Gastrocnemius medialis (tissue), 4 donors: ENCODE results near the gene CACNA1A. TPM values are rescaled to one million over a fixed set of nuclear protein-coding genes. Genes with fewer than 3 reads are reported as not detected.

ENCODE experiments used
- ATAC-seq, 2 donors: fragments of 150-250 bp; one replicate each; pipeline ENCODE4 v1.9.1; 2016
- DNase-seq, 2 donors: peaks; one replicate each; pipeline ENCODE4 v3.0.0-alpha.2; 2019
- H3K27ac ChIP-seq, 4 donors: fragments of 200-600 bp; sonication (generic); 1 replicate in 1 of 4; 2 replicates in 3 of 4; pipeline ENCODE4 v1.5.1; 2016 to 2018; ENCODE audit warnings: mild to moderate bottlenecking in 2 of 4, moderate library complexity in 1 of 4
- H3K27me3 ChIP-seq, 3 donors: fragments of 200-600 bp; sonication (generic) in 2 of 3; 1 replicate in 1 of 3; 2 replicates in 2 of 3; pipeline versions ENCODE4 v1.5.1 to v1.6.0; 2016 to 2019; ENCODE audit warnings: mild to moderate bottlenecking in 1 of 3, moderate library complexity in 1 of 3
- H3K36me3 ChIP-seq, 2 donors: fragments of 200-600 bp; sonication (generic) in 1 of 2; one replicate each; pipeline ENCODE4 v1.5.1; 2017 to 2018
- H3K4me1 ChIP-seq, 2 donors: fragments of 200-600 bp; sonication (generic) in 1 of 2; one replicate each; pipeline ENCODE4 v1.5.1; 2016 to 2017; ENCODE audit warnings: mild to moderate bottlenecking in 2 of 2
- H3K4me3 ChIP-seq, 4 donors: fragments of 200-600 bp; sonication (generic) in 3 of 4; 1 replicate in 1 of 4; 2 replicates in 3 of 4; pipeline ENCODE4 v1.5.1; 2016 to 2019; ENCODE audit warnings: mild to moderate bottlenecking in 2 of 4
- H3K9me3 ChIP-seq, 3 donors: fragments of 200-600 bp; sonication (generic) in 2 of 3; 1 replicate in 1 of 3; 2 replicates in 2 of 3; pipeline ENCODE4 v1.5.1; 2016 to 2019
- POLR2A ChIP-seq, 2 donors: fragments of 450-650 bp; IDR thresholded peaks; one replicate each; pipeline ENCODE4 v1.6.1; 2017; ENCODE audit warnings: antibody characterized with exemption in 2 of 2, mild to moderate bottlenecking in 2 of 2, moderate library complexity in 2 of 2
- in situ Hi-C, 4 donors: fragments of 200-750 bp; cut with MboI; loops; one replicate each; pipeline versions ENCODE4 v1.15.0 to v1.8.0; 2017; ENCODE audit warnings: low sequenced_read_pairs in 4 of 4
- intact Hi-C: fragments of 100-400 bp; cut with DNase I; formaldehyde crosslinking; loops from one replicate; pipeline ENCODE4 v1.15.1; 2023; ENCODE audit warnings: low total_unique reads
- total RNA-seq, 4 donors: library from RNA; depleted of rRNA; stranded (reverse); fragments of >200 nt; gene quantifications; one replicate each; pipeline versions ENCODE4 v1.1.0 to v1.2.3, GENCODE V29; 2016
- TF ChIP-seq, protein P1 (sequence below), 5 experiments: fragments of 450-650 bp in 3 of 5; fragments of 200-600 bp in 2 of 5; sonication (generic) in 2 of 5; IDR thresholded peaks in 4 of 5; conservative IDR thresholded peaks in 1 of 5; 1 replicate in 4 of 5; 2 replicates in 1 of 5; pipeline ENCODE4 v1.5.1; 2016 to 2019; ENCODE audit warnings: antibody characterized with exemption in 5 of 5, mild to moderate bottlenecking in 3 of 5, moderate library complexity in 3 of 5

Gene CACNA1A
- total RNA-seq, 4 donors from 2014 or later = 0.15 to 0.51 (median 0.33) TPM; not detected in 1

DNA sequence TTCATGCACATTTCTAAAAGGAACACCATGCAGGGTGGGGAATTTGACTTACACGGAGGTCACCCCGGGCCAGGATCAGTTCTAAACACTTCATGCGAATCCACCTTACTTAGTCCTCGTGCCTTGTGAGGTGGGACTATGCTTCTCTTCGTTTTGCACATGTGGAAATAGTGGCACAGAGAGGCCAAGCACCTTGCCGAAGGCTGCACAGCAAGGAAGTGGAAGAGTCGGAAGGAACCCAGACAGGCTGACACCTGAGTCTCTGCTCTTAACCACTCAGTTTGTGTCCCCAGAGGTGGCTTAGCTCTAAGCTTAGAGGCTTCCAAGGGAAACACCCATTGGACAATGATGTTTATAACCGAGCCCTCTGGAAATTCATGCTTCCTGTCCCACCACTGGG lies 150.1 kb downstream of the CACNA1A start:
- no peaks in the 10 kb centered on the region for H3K27me3 ChIP-seq
- DNase-seq = no peak
- no peak for TF ChIP-seq POLR2A (IDR thresholded peaks at IDR 0.05)
- TF ChIP-seq, protein P1, sequence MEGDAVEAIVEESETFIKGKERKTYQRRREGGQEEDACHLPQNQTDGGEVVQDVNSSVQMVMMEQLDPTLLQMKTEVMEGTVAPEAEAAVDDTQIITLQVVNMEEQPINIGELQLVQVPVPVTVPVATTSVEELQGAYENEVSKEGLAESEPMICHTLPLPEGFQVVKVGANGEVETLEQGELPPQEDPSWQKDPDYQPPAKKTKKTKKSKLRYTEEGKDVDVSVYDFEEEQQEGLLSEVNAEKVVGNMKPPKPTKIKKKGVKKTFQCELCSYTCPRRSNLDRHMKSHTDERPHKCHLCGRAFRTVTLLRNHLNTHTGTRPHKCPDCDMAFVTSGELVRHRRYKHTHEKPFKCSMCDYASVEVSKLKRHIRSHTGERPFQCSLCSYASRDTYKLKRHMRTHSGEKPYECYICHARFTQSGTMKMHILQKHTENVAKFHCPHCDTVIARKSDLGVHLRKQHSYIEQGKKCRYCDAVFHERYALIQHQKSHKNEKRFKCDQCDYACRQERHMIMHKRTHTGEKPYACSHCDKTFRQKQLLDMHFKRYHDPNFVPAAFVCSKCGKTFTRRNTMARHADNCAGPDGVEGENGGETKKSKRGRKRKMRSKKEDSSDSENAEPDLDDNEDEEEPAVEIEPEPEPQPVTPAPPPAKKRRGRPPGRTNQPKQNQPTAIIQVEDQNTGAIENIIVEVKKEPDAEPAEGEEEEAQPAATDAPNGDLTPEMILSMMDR (IDR thresholded peaks at IDR 0.05 in 4 of 5, conservative IDR thresholded peaks at IDR 0.05 in 1 of 5) = no peak
- no peaks in the 10 kb centered on the region for H3K4me1 ChIP-seq
- no peaks in the 10 kb centered on the region for H3K36me3 ChIP-seq
- intact Hi-C loops (no loop called here), in situ Hi-C loops (no loop called here)
- no peak overlapping the region for H3K27ac ChIP-seq
- H3K9me3 ChIP-seq = no peaks in the 10 kb centered on the region
- H3K4me3 ChIP-seq = no peak overlapping the region
- ATAC-seq = no peak

DNA sequence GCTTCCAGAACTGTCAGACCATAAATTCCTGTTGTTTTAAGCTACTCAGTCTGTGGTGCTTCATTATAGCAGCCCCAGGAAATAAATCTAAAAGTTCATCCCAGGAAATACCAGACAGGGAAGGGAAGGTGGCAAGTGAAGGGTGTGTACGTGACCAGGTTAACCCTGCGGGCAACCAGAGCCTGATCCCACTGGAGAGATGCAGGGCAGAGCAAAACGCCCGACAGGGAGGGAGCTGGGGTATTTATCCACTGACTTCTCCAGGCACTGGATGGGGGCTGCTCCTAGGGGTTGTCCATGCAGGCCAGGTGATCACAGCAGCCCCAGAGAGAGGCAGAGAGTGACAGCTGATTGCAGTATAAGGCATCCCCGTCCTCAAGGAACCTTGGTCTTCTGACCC lies 150.9 kb downstream of the CACNA1A start:
- in situ Hi-C loops = no loop called here
- no peaks in the 10 kb centered on the region for H3K4me1 ChIP-seq
- H3K4me3 ChIP-seq = no peak overlapping the region
- intact Hi-C loops = no loop called here
- no peak for ATAC-seq
- H3K27me3 ChIP-seq = no peaks in the 10 kb centered on the region
- DNase-seq = no peak
- no peaks in the 10 kb centered on the region for H3K36me3 ChIP-seq
- no peaks in the 10 kb centered on the region for H3K9me3 ChIP-seq
- H3K27ac ChIP-seq = no peak overlapping the region
- TF ChIP-seq, protein P1 (IDR thresholded peaks at IDR 0.05 in 4 of 5, conservative IDR thresholded peaks at IDR 0.05 in 1 of 5) = no peak
- no peak for TF ChIP-seq POLR2A (IDR thresholded peaks at IDR 0.05)

DNA sequence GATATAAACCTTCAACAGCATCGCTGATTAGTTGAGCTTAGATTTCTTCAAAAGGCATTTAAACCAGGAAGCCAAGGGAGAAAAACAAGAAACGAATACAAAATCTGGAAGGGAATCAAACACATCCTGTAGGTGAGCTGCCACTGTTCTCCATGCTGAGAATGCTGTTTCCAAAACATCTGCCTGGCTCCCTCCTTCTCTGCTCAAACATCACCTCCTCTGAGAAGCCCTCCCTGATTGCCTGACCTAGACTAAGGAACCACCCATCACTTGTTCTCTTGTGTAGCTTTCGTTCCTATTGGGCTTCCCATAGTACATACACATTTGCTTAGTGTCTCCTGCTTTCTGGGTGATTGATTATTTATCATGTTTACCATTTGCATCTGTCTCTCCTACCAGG lies 152.7 kb downstream of the CACNA1A start:
- no peak overlapping the region for H3K27ac ChIP-seq
- no peak overlapping the region for H3K4me3 ChIP-seq
- no peak for DNase-seq
- H3K27me3 ChIP-seq = no peaks in the 10 kb centered on the region
- intact Hi-C loops = no loop called here
- H3K4me1 ChIP-seq = no peaks in the 10 kb centered on the region
- no peak for ATAC-seq
- in situ Hi-C loops = no loop called here
- H3K9me3 ChIP-seq = no peaks in the 10 kb centered on the region
- H3K36me3 ChIP-seq = no peaks in the 10 kb centered on the region
- TF ChIP-seq, protein P1 (IDR thresholded peaks at IDR 0.05 in 4 of 5, conservative IDR thresholded peaks at IDR 0.05 in 1 of 5) = no peak
- no peak for TF ChIP-seq POLR2A (IDR thresholded peaks at IDR 0.05)

DNA sequence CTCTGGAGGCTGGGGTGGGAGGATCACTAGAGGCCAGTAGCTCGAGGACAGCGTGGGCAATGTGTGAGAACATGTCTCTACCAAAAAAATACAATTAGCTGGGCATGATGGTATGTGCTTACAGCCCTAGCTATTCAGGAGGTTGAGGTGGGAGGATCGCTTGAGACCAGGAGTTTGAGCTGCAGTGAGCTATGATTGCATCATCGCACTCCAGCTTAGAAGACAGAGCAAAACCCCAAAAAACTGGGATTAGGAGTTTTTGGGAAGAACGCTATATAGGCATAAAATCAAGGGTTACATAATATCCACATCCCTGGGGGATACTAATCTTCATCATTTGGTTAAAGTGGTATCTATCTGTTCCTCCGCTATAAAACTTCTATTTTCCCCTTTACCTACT lies 155.5 kb downstream of the CACNA1A start:
- no peaks in the 10 kb centered on the region for H3K36me3 ChIP-seq
- H3K27ac ChIP-seq = no peak overlapping the region
- H3K9me3 ChIP-seq = no peaks in the 10 kb centered on the region
- no peak for ATAC-seq
- TF ChIP-seq, protein P1 (IDR thresholded peaks at IDR 0.05 in 4 of 5, conservative IDR thresholded peaks at IDR 0.05 in 1 of 5) = no peak
- TF ChIP-seq POLR2A (IDR thresholded peaks at IDR 0.05) = no peak
- H3K4me3 ChIP-seq = no peak overlapping the region
- H3K4me1 ChIP-seq = no peaks in the 10 kb centered on the region
- no peaks in the 10 kb centered on the region for H3K27me3 ChIP-seq
- intact Hi-C loops = no loop called here
- in situ Hi-C loops = no loop called here
- no peak for DNase-seq

DNA sequence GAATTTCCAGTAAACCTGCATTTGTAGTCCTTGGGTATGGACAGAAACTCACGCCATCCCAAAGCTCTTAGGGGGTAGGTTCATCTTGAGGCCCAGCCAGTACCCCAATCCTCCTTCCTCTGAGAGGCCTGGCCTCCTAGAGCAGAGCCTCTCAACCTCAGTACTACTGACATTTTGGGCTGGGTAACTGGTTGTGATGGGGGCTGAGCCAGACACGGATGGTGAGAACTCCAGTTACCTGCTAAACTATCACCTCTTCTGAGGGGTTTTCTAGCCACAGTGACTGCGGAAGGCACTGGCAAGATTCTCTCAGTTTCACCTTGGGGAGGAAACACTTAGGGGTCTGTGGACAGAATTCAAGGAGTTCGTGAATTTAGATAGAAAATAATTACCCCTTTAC lies 156.2 kb downstream of the CACNA1A start:
- intact Hi-C loops = no loop called here
- Histone ChIP-seq H3K4me3 (no peak overlapping the region), H3K9me3 (no peaks in the 10 kb centered on the region), H3K4me1 (no peaks in the 10 kb centered on the region), H3K27ac (no peak overlapping the region), H3K36me3 (no peaks in the 10 kb centered on the region), H3K27me3 (no peaks in the 10 kb centered on the region)
- in situ Hi-C loops = no loop called here
- DNase-seq (no peak), ATAC-seq (no peak)
- TF ChIP-seq POLR2A (IDR thresholded peaks at IDR 0.05) = no peak
- TF ChIP-seq, protein P1 (IDR thresholded peaks at IDR 0.05 in 4 of 5, conservative IDR thresholded peaks at IDR 0.05 in 1 of 5) = no peak
